HUES6 (cell line): ENCODE measurements around the gene MAP3K13.

ENCODE experiments used
- H3K27ac ChIP-seq: 2 replicates; pipeline ENCODE4 v1.7.0; 2013; ENCODE audit warnings: low read depth, mild to moderate bottlenecking, low read length, inconsistent platforms
- H3K27me3 ChIP-seq: 2 replicates; pipeline ENCODE4 v1.6.1; 2013; ENCODE audit warnings: low read length; ENCODE audit not compliant: control insufficient read depth, insufficient read depth
- H3K36me3 ChIP-seq: 2 replicates; pipeline ENCODE4 v1.6.1; 2013; ENCODE audit warnings: low read length; ENCODE audit not compliant: control insufficient read depth, insufficient read depth
- H3K4me1 ChIP-seq: 2 replicates; pipeline ENCODE4 v1.6.1; 2013; ENCODE audit warnings: low read length; ENCODE audit not compliant: control insufficient read depth, insufficient read depth
- H3K4me3 ChIP-seq: 2 replicates; pipeline ENCODE4 v1.5.1; 2013; ENCODE audit warnings: low read depth, low read length
- H3K9ac ChIP-seq: one replicate; pipeline ENCODE4 v1.6.1; 2013; ENCODE audit warnings: mild to moderate bottlenecking, low read length
- H3K9me3 ChIP-seq: 2 replicates; pipeline ENCODE4 v1.6.1; 2013; ENCODE audit warnings: low read depth, low read length; ENCODE audit not compliant: control insufficient read depth, insufficient read depth

Gene MAP3K13

GRCh38 chr3:185328324-185329004 is 34.5 kb upstream of the MAP3K13 start:
- H3K9ac ChIP-seq = no peak overlapping the region
- no peak overlapping the region for H3K4me3 ChIP-seq
- no peak overlapping the region for H3K27ac ChIP-seq

GRCh38 chr3:185330238-185330637 is 32.7 kb upstream of the MAP3K13 start:
- no peak overlapping the region for H3K9ac ChIP-seq
- no peak overlapping the region for H3K27ac ChIP-seq
- H3K9me3 ChIP-seq = no peaks in the 10 kb centered on the region
- no peaks in the 10 kb centered on the region for H3K4me1 ChIP-seq
- no peak overlapping the region for H3K4me3 ChIP-seq
- H3K27me3 ChIP-seq = no peaks in the 10 kb centered on the region; the same call in 1 of the 2 replicates
- no peaks in the 10 kb centered on the region for H3K36me3 ChIP-seq

More at GRCh38 chr3:185328324-185329004, 34.5 kb upstream of the MAP3K13 start:
- no peaks in the 10 kb centered on the region for H3K4me1 ChIP-seq
- no peaks in the 10 kb centered on the region for H3K36me3 ChIP-seq
- H3K9me3 ChIP-seq = no peaks in the 10 kb centered on the region
- H3K27me3 ChIP-seq = no peaks in the 10 kb centered on the region; the same call in 1 of the 2 replicates

- Histone ChIP-seq H3K9me3 (no peaks in the 10 kb centered on the region), H3K4me1 (no peaks in the 10 kb centered on the region), H3K36me3 (no peaks in the 10 kb centered on the region), H3K27ac (no peak overlapping the region), H3K4me3 (no peak overlapping the region), H3K27me3 (no peaks in the 10 kb centered on the region; the same call in 1 of the 2 replicates), H3K9ac (no peak overlapping the region)
Measured at GRCh38 chr3:185330644-185331043, 32.3 kb upstream of the MAP3K13 start.

GRCh38 chr3:185332026-185332735 is 30.8 kb upstream of the MAP3K13 start:
- Histone ChIP-seq H3K9ac (no peak overlapping the region), H3K4me3 (no peak overlapping the region), H3K36me3 (no peaks in the 10 kb centered on the region), H3K27ac (no peak overlapping the region), H3K9me3 (no peaks in the 10 kb centered on the region), H3K27me3 (no peaks in the 10 kb centered on the region; the same call in 1 of the 2 replicates), H3K4me1 (no peaks in the 10 kb centered on the region)

- Histone ChIP-seq H3K9ac (no peak overlapping the region), H3K36me3 (no peaks in the 10 kb centered on the region), H3K4me3 (no peak overlapping the region), H3K27ac (no peak overlapping the region), H3K27me3 (no peaks in the 10 kb centered on the region), H3K9me3 (no peaks in the 10 kb centered on the region), H3K4me1 (no peaks in the 10 kb centered on the region)
Measured at GRCh38 chr3:185335799-185336198, 27.1 kb upstream of the MAP3K13 start.

GRCh38 chr3:185337231-185337816 is 25.6 kb upstream of the MAP3K13 start:
- no peaks in the 10 kb centered on the region for H3K27me3 ChIP-seq
- no peaks in the 10 kb centered on the region for H3K36me3 ChIP-seq
- no peak overlapping the region for H3K27ac ChIP-seq
- no peaks in the 10 kb centered on the region for H3K9me3 ChIP-seq
- H3K4me3 ChIP-seq = no peak overlapping the region
- no peaks in the 10 kb centered on the region for H3K4me1 ChIP-seq
- H3K9ac ChIP-seq = no peak overlapping the region

- Histone ChIP-seq H3K4me3 (no peak overlapping the region), H3K4me1 (no peaks in the 10 kb centered on the region), H3K36me3 (no peaks in the 10 kb centered on the region), H3K27me3 (no peaks in the 10 kb centered on the region), H3K27ac (no peak overlapping the region), H3K9ac (no peak overlapping the region), H3K9me3 (no peaks in the 10 kb centered on the region)
Measured at GRCh38 chr3:185339945-185340344, 23.0 kb upstream of the MAP3K13 start.

GRCh38 chr3:185340751-185341150 is 22.2 kb upstream of the MAP3K13 start:
- no peaks in the 10 kb centered on the region for H3K4me1 ChIP-seq

GRCh38 chr3:185341616-185342458 is 21.1 kb upstream of the MAP3K13 start:
- H3K27me3 ChIP-seq = no peaks in the 10 kb centered on the region
- peaks cover 5% of the 10 kb centered on the region; the same call in 1 of the 2 replicates for H3K9me3 ChIP-seq
- H3K9ac ChIP-seq = no peak overlapping the region
- no peak overlapping the region for H3K27ac ChIP-seq
- no peaks in the 10 kb centered on the region for H3K36me3 ChIP-seq
- no peak overlapping the region for H3K4me3 ChIP-seq
- no peaks in the 10 kb centered on the region for H3K4me1 ChIP-seq

More at GRCh38 chr3:185340751-185341150, 22.2 kb upstream of the MAP3K13 start:
- Histone ChIP-seq H3K9ac (no peak overlapping the region), H3K27ac (no peak overlapping the region), H3K9me3 (peaks cover 5% of the 10 kb centered on the region; the same call in 1 of the 2 replicates), H3K27me3 (no peaks in the 10 kb centered on the region), H3K36me3 (no peaks in the 10 kb centered on the region), H3K4me3 (no peak overlapping the region)

GRCh38 chr3:185342459-185343174 is 20.3 kb upstream of the MAP3K13 start:
- Histone ChIP-seq H3K36me3 (no peaks in the 10 kb centered on the region), H3K27ac (no peak overlapping the region), H3K27me3 (no peaks in the 10 kb centered on the region), H3K9me3 (peaks cover 5% of the 10 kb centered on the region; the same call in 1 of the 2 replicates), H3K4me1 (no peaks in the 10 kb centered on the region), H3K4me3 (no peak overlapping the region), H3K9ac (no peak overlapping the region)
